K562 (cell line): Measurements from ENCODE around the gene STK32C. TPM values are rescaled to one million over a fixed set of nuclear protein-coding genes. Genes with fewer than 3 reads are reported as not detected.

Source experiments
- ATAC-seq: fragments of 200-7000 bp; cut with Tn5 transposase; 3 replicates; pipeline ENCODE4 v1.9.1; 2020; ENCODE audit warnings: moderate library complexity
- BruUV-seq: library from RNA; stranded (reverse); fragments of 400-500 nt; replicated peaks from 2 replicates; lab custom pipeline; 2021; lab: Mats Ljungman, UMichigan
- CTCF ChIA-PET: fragments of 300-600 bp; formaldehyde crosslinking; extraction: SDS; loops from one replicate; lab custom pipeline; 2021; ENCODE audit warnings: low intra/inter-chr PET ratio; lab: Yijun Ruan, JAX
- POLR2A ChIA-PET: fragments of 300-600, 350-650 bp; sonication (Branson Sonifier 250); formaldehyde crosslinking; extraction: SDS; loops from one replicate; lab custom pipeline; 2021; ENCODE audit warnings: antibody characterized with exemption, inconsistent platforms; lab: Yijun Ruan, JAX
- DNase-seq, 4 experiments: peaks; one replicate each; pipeline versions ENCODE4 v3.0.0 to v3.0.0-alpha.2; 2011 to 2018; ENCODE audit warnings: low spot score in 3 of 4, mixed read lengths in 3 of 4; ENCODE audit errors: extremely low read depth in 1 of 4
- FAIRE-seq: peaks from 2 replicates; lab custom pipeline; 2011; peaks lifted over from hg19 to GRCh38; lab: Jason Lieb, UNC
- H2AFZ ChIP-seq: 2 replicates; pipeline ENCODE4 v1.6.0; 2011; ENCODE audit warnings: low read depth, low read length, control low read depth, inconsistent platforms
- H3K27ac ChIP-seq: fragments of 200-600 bp; 3 replicates; pipeline ENCODE4 v1.8.0; 2011; ENCODE audit warnings: low read depth, mild to moderate bottlenecking, control low read depth, inconsistent platforms, low read length, moderate library complexity, mixed read lengths; ENCODE audit errors: extremely low read depth
- H3K27me3 ChIP-seq, 2 experiments: fragments of 300-600 bp in 1 of 2; 2 replicates in 1 of 2; 3 replicates in 1 of 2; pipeline versions ENCODE4 v1.6.0 to v1.8.0; 2011; ENCODE audit warnings: inconsistent platforms in 2 of 2, low read length in 2 of 2, mild to moderate bottlenecking in 1 of 2, mixed read lengths in 1 of 2, moderate library complexity in 1 of 2; ENCODE audit not compliant: control insufficient read depth in 2 of 2, insufficient read depth in 2 of 2
- H3K36me3 ChIP-seq: fragments of 300-600 bp; 3 replicates; pipeline ENCODE4 v1.8.0; 2011; ENCODE audit warnings: mild to moderate bottlenecking, low read length, inconsistent platforms; ENCODE audit not compliant: control insufficient read depth, insufficient read depth
- H3K4me1 ChIP-seq, 2 experiments: fragments of 200-600 bp in 1 of 2; replicated peaks in 1 of 2; 2 replicates in 1 of 2; 3 replicates in 1 of 2; pipeline versions ENCODE4 v1.5.1 to v1.8.0; 2011; ENCODE audit warnings: inconsistent platforms in 2 of 2, low read length in 2 of 2, mild to moderate bottlenecking in 1 of 2, mixed read lengths in 1 of 2, moderate library complexity in 1 of 2; ENCODE audit not compliant: control insufficient read depth in 2 of 2, insufficient read depth in 2 of 2
- H3K4me2 ChIP-seq: 2 replicates; pipeline ENCODE4 v1.6.1; 2011; ENCODE audit warnings: low read length, control low read depth, inconsistent platforms, mixed read lengths; ENCODE audit not compliant: insufficient read depth
- H3K4me3 ChIP-seq: fragments of 200-600 bp; sonication (generic), shearing (Covaris generic); 2 replicates; pipeline ENCODE4 v1.5.1; 2016; ENCODE audit warnings: control low read depth, inconsistent platforms
- H3K79me2 ChIP-seq: fragments of 200-600 bp; 3 replicates; pipeline ENCODE4 v1.8.0; 2011; ENCODE audit warnings: low read length, inconsistent platforms; ENCODE audit not compliant: control insufficient read depth, insufficient read depth
- H3K9ac ChIP-seq, 2 experiments: 2 replicates each; pipeline versions ENCODE4 v1.6.0 to v1.6.1; 2011; ENCODE audit warnings: low read depth in 2 of 2, low read length in 2 of 2, control low read depth in 1 of 2, inconsistent platforms in 1 of 2, mild to moderate bottlenecking in 1 of 2, mixed read lengths in 1 of 2; ENCODE audit not compliant: insufficient read depth in 1 of 2
- H3K9me1 ChIP-seq: one replicate; pipeline ENCODE4 v1.6.0; 2011; ENCODE audit warnings: inconsistent platforms, mild to moderate bottlenecking, low read length, moderate library complexity; ENCODE audit not compliant: control insufficient read depth, insufficient read depth
- H3K9me3 ChIP-seq: replicated peaks from 2 replicates; pipeline ENCODE4 v1.5.1; 2011; ENCODE audit warnings: low read depth, low read length, inconsistent platforms; ENCODE audit not compliant: control insufficient read depth, insufficient read depth
- H4K20me1 ChIP-seq: replicated peaks from 2 replicates; pipeline ENCODE4 v1.6.1; 2011; ENCODE audit warnings: low read length, inconsistent platforms, mixed read lengths; ENCODE audit not compliant: control insufficient read depth, insufficient read depth
- CBFA2T2 ChIP-seq: fragments of 450-650 bp; conservative IDR thresholded peaks from 2 replicates; pipeline ENCODE4 v1.6.1; 2017; ENCODE audit warnings: mild to moderate bottlenecking
- E2F4 ChIP-seq: sonication (generic); formaldehyde crosslinking; IDR thresholded peaks from 2 replicates; pipeline ENCODE4 v1.8.0; 2022; ENCODE audit warnings: mild to moderate bottlenecking, low read depth, missing genetic modification reagents
- ILK ChIP-seq: fragments of 450-650 bp; IDR thresholded peaks from 2 replicates; pipeline ENCODE4 v1.6.1; 2016; ENCODE audit warnings: missing genetic modification characterization, low read depth, mild to moderate bottlenecking, missing compliant biosample characterization, moderate library complexity, borderline replicate concordance
- KAT7 ChIP-seq: sonication (generic); formaldehyde crosslinking; IDR thresholded peaks from 2 replicates; pipeline ENCODE4 v1.8.0; 2022; ENCODE audit warnings: missing genetic modification reagents, mild to moderate bottlenecking, borderline replicate concordance
- NRF1 ChIP-seq, 2 experiments: fragments of 450-650 bp; IDR thresholded peaks in 1 of 2; conservative IDR thresholded peaks in 1 of 2; 2 replicates each; pipeline ENCODE4 v1.6.1; 2014; ENCODE audit warnings: mild to moderate bottlenecking in 2 of 2
- ZNF764 ChIP-seq: fragments of 250-450 bp; sonication (Bioruptor Pico); IDR thresholded peaks from 2 replicates; pipeline ENCODE4 v1.4.0; 2020; ENCODE audit warnings: low read depth, mild to moderate bottlenecking, moderate library complexity
- WGBS: fragments of 100-300 bp; shearing (Covaris generic); methylation state at CpG from one replicate; pipeline ENCODE4 v1.1.6; 2016; ENCODE audit warnings: low coverage, mixed read lengths; ENCODE audit not compliant: insufficient coverage; ENCODE audit errors: missing lambda C conversion rate; 5-methylcytosine and 5-hydroxymethylcytosine counted together
- in situ Hi-C: fragments of 300-500 bp; cut with MboI; formaldehyde crosslinking; loops from 4 replicates; pipeline ENCODE4 v1.15.0; 2018; ENCODE audit warnings: inconsistent platforms, mixed read lengths
- intact Hi-C: fragments of 100-400 bp; cut with micrococcal nuclease; formaldehyde crosslinking; loops from 2 replicates; pipeline ENCODE4 v1.14.2; 2022
- polyA plus RNA-seq, 8 experiments: library from polyadenylated mRNA; depleted of rRNA in 4 of 8; stranded (reverse) in 5 of 8; unstranded in 3 of 8; fragments of >200 nt; fragmentation: Nextera tagmentation in 2 of 8; fragmentation: Illumina TruSeq in 1 of 8; extraction: Ambion mirVana in 2 of 8; extraction: Trizol in 1 of 8; gene quantifications; 2 replicates each; pipeline versions ENCODE4 v1.2.1 to v1.2.3, GENCODE V29; 2011 to 2014; ENCODE audit warnings: inconsistent platforms in 1 of 8, missing spikeins in 1 of 8
- total RNA-seq, 7 experiments: library from RNA; depleted of rRNA in 6 of 7; stranded (reverse); fragments of >200 nt in 6 of 7; fragmentation: Illumina TruSeq in 2 of 7; extraction: Trizol in 2 of 7; gene quantifications; 2 replicates each; pipeline versions ENCODE4 v1.2.1 to v1.2.3, GENCODE V29; 2011 to 2021; ENCODE audit warnings: low replicate concordance in 1 of 7
- TF ChIP-seq, protein P1 (sequence below): fragments of 200-800 bp; sonication (Bioruptor generic); IDR thresholded peaks from 2 replicates; pipeline ENCODE4 v1.6.1; 2017; ENCODE audit warnings: missing genetic modification characterization, missing compliant biosample characterization

Gene STK32C
- total and polyA plus RNA-seq, 9 of the 15 experiments (the other 6 are each of a cell fraction or from before 2014, with no cell fraction given) = 1.5 to 20.9 (median 6.5) TPM

GRCh38 chr10:132163826-132164515 is 143.8 kb downstream of the STK32C start:
- Histone ChIP-seq H4K20me1 (peaks cover 5% of the 10 kb centered on the region; the same call in 1 of the 2 replicates), H3K9me1 (no peaks in the 10 kb centered on the region), H3K79me2 (no peaks in the 10 kb centered on the region), H3K9ac (no peak overlapping the region), H3K27me3 (peaks cover under 1 to 31% of the 10 kb centered on the region in 2 experiments; a peak in 4 of 5 replicates), H3K4me2 (no peak overlapping the region), H3K36me3 (no peaks in the 10 kb centered on the region), H3K4me3 (no peak overlapping the region), H3K27ac (no peak overlapping the region), H3K9me3 (no peaks in the 10 kb centered on the region), H3K4me1 (peaks cover 0 to 17% of the 10 kb centered on the region in 2 experiments; a peak in 3 of 5 replicates), H2AFZ (no peak overlapping the region)
- FAIRE-seq (no peak), ATAC-seq (no peak), DNase-seq (no peak)
- ChIA-PET CTCF (no interaction called here), POLR2A (no interaction called here)
- 5% methylated on average over 14 of the region's 17 CpGs for WGBS
- in situ Hi-C loops (no loop called here), intact Hi-C loops (no loop called here)
- BruUV-seq = no TSS peak
- TF ChIP-seq ZNF764 (CRISPR knock-in tag) (no peak), ILK (tag) (no peak), KAT7 (no peak), CBFA2T2 (no peak), NRF1 (conservative IDR thresholded peaks at IDR 0.05 in 1 of 2, IDR thresholded peaks at IDR 0.05 in 1 of 2) (0 out of 4 replicates have a peak, but pooled peaks of 1 of the 2 experiments have one; percentile 3), E2F4 (no peak)
- TF ChIP-seq, protein P1, sequence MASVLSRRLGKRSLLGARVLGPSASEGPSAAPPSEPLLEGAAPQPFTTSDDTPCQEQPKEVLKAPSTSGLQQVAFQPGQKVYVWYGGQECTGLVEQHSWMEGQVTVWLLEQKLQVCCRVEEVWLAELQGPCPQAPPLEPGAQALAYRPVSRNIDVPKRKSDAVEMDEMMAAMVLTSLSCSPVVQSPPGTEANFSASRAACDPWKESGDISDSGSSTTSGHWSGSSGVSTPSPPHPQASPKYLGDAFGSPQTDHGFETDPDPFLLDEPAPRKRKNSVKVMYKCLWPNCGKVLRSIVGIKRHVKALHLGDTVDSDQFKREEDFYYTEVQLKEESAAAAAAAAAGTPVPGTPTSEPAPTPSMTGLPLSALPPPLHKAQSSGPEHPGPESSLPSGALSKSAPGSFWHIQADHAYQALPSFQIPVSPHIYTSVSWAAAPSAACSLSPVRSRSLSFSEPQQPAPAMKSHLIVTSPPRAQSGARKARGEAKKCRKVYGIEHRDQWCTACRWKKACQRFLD (CRISPR knock-in tag) = no peak
